ENCODE data around the gene SKIC3.

Gene SKIC3

GRCh38 chr5:95531491-95531890 is 23.3 kb downstream of the SKIC3 start:
- no peak for DNase-seq (ENCODE audit: low read depth, low spot score)

GRCh38 chr5:95530416-95530815 is 24.4 kb downstream of the SKIC3 start:
- no peak for DNase-seq (ENCODE audit: low read depth, low spot score)

- no peak for DNase-seq (ENCODE audit: low read depth, low spot score)
These were observed 26.2 kb downstream of the SKIC3 start for GRCh38 chr5:95528565-95528964.

GRCh38 chr5:95526871-95527270 is 27.9 kb downstream of the SKIC3 start:
- DNase-seq (ENCODE audit: low read depth, low spot score), result no peak

GRCh38 chr5:95524423-95524822 is 30.4 kb downstream of the SKIC3 start:
- no peak for DNase-seq (ENCODE audit: low read depth, low spot score)

GRCh38 chr5:95520206-95520605 is 34.6 kb downstream of the SKIC3 start:
- DNase-seq (ENCODE audit: low read depth, low spot score), result no peak

- DNase-seq (ENCODE audit: low read depth, low spot score), result no peak
These were observed 35.1 kb downstream of the SKIC3 start for GRCh38 chr5:95519681-95520080.

- no peak for DNase-seq (ENCODE audit: low read depth, low spot score)
These were observed 35.6 kb downstream of the SKIC3 start for GRCh38 chr5:95519151-95519550.

GRCh38 chr5:95518417-95518816 is 36.4 kb downstream of the SKIC3 start:
- DNase-seq (ENCODE audit: low read depth, low spot score), result no peak

- no peak for DNase-seq (ENCODE audit: low read depth, low spot score)
These were observed 43.2 kb downstream of the SKIC3 start for GRCh38 chr5:95511606-95512005.

GRCh38 chr5:95508550-95508949 is 46.2 kb downstream of the SKIC3 start:
- DNase-seq (ENCODE audit: low read depth, low spot score), result no peak
